Tibial nerve (tissue), 3 donors: ENCODE results near the gene TEKTIP1.

Experiments used
- EP300 ChIP-seq, 2 donors: sonication (generic); formaldehyde crosslinking; IDR thresholded peaks; one replicate each; pipeline ENCODE4 v1.6.1; 2017; ENCODE audit warnings: antibody characterized with exemption in 2 of 2, mild to moderate bottlenecking in 1 of 2
- POLR2A ChIP-seq, 2 donors: fragments of 450-650 bp; IDR thresholded peaks; one replicate each; pipeline ENCODE4 v1.6.1; 2017; ENCODE audit warnings: antibody characterized with exemption in 2 of 2, mild to moderate bottlenecking in 2 of 2, moderate library complexity in 2 of 2

DNA sequence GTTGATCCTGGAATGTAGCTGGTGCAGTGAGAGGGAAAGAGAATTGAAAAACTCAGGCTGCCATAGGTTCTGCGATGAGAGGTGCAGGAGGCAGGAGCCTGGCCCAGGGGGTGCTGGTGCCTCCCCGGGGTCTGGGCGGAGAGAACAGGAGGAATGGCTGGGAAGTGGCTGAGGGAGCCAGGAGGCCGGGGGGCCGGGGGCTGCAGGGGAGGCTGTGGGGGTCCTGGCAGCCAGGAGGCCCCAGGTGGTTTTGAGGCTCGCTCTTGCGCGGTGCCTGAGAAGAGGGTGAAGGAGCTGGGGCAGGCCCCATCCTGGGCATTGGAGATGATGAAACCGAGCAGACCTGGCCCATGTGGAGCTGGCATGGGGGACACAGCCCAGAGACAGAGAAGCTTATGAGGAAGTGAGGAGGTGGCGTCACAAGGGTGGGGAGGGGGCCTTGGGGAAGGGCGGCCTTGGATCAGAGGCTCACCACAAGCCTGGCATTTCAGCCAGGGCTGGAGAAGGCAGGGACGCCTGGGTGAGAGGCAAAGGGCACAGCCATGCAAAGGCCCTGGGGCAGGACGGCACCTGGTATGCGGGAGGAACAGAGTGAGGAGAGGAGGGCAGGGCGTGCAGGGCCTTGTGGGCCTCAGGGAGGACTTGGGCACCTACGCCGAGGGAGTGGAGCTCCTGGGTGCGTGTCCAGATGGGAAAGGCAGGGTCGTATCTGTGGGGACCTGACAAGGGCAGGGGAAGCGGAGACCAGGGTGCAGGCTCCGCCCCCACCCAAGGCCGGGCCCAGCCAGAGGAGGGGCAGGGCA, 1.3 kb upstream of the TEKTIP1 start:
- TF ChIP-seq EP300 (IDR thresholded peaks at IDR 0.05) (no peak), POLR2A (IDR thresholded peaks at IDR 0.05) (no peak)
